ENCODE measurements around the gene PARP2.
A peak's percentile ranks its signal among the peaks of the same experiment; 100 is the strongest.

The PARP2 gene

GRCh38 chr14:20343092-20343861, at the start of gene PARP2:
Gene PARP2 (plus strand): TSS chr14:20343635. CDS start chr14:20343642, 7 bp downstream.
- peak within 1 kb of the TSS; percentile 95 for H3K4me3 ChIP-seq (ENCODE audit: low read depth, low read length)
- no peak for TF ChIP-seq CTCF (IDR thresholded peaks at IDR 0.05; ENCODE audit: control insufficient read depth, extremely low read depth, insufficient read depth)
- peak; percentile 99 for DNase-seq (ENCODE audit: low read depth)

- TF ChIP-seq CTCF (IDR thresholded peaks at IDR 0.05; ENCODE audit: control insufficient read depth, extremely low read depth, insufficient read depth) = no peak
- H3K4me3 ChIP-seq (ENCODE audit: low read depth, low read length) = no peak overlapping the region
- DNase-seq (ENCODE audit: low read depth) = no peak
Measured at GRCh38 chr14:20294636-20295035, 48.8 kb upstream of the PARP2 start.

- no peak for DNase-seq (ENCODE audit: low read depth)
- no peak for TF ChIP-seq CTCF (IDR thresholded peaks at IDR 0.05; ENCODE audit: control insufficient read depth, extremely low read depth, insufficient read depth)
- no peak overlapping the region for H3K4me3 ChIP-seq (ENCODE audit: low read depth, low read length)
Measured at GRCh38 chr14:20295067-20295466, 48.4 kb upstream of the PARP2 start.

- no peak for DNase-seq (ENCODE audit: low read depth)
- TF ChIP-seq CTCF (IDR thresholded peaks at IDR 0.05; ENCODE audit: control insufficient read depth, extremely low read depth, insufficient read depth) = no peak
- no peak overlapping the region for H3K4me3 ChIP-seq (ENCODE audit: low read depth, low read length)
Measured at GRCh38 chr14:20302042-20302755, 41.2 kb upstream of the PARP2 start.

GRCh38 chr14:20305265-20306078, 38.0 kb upstream of the PARP2 start, which contains the start of gene TTC5:
Gene TTC5 (minus strand): TSS chr14:20305951. CDS start chr14:20305937, 14 bp downstream.
- DNase-seq (ENCODE audit: low read depth) = peak; percentile 78
- TF ChIP-seq CTCF (IDR thresholded peaks at IDR 0.05; ENCODE audit: control insufficient read depth, extremely low read depth, insufficient read depth) = peak; percentile 94
- peak within 1 kb of the TSS; percentile 76 for H3K4me3 ChIP-seq (ENCODE audit: low read depth, low read length)

GRCh38 chr14:20306079-20306423, 37.4 kb upstream of the PARP2 start:
- TF ChIP-seq CTCF (IDR thresholded peaks at IDR 0.05; ENCODE audit: control insufficient read depth, extremely low read depth, insufficient read depth) = no peak
- peak overlapping the region; percentile 76 for H3K4me3 ChIP-seq (ENCODE audit: low read depth, low read length)
- DNase-seq (ENCODE audit: low read depth) = no peak

All from LNCaP clone FGC (cell line).